Thoracic aorta (tissue), 2 donors: ENCODE results near the gene OSBPL3. TPM values are rescaled to one million over a fixed set of nuclear protein-coding genes. Genes with fewer than 3 reads are reported as not detected.

Experiments used
- ATAC-seq: fragments of 150-250 bp; one replicate; pipeline ENCODE4 v1.8.0; 2017; ENCODE audit warnings: low read depth; ENCODE audit not compliant: insufficient number of reproducible peaks, low FRiP score
- DNase-seq: peaks from one replicate; pipeline ENCODE4 v3.0.0-alpha.2; 2020; ENCODE audit warnings: low spot score
- H3K27ac ChIP-seq, 2 donors: fragments of 200-600 bp; sonication (generic); 1 replicate in 1 of 2; 2 replicates in 1 of 2; pipeline ENCODE4 v1.5.1; 2016; ENCODE audit warnings: mild to moderate bottlenecking in 2 of 2, moderate library complexity in 2 of 2
- H3K27me3 ChIP-seq: fragments of 200-600 bp; sonication (generic); replicated peaks from 2 replicates; pipeline ENCODE4 v1.6.0; 2016; ENCODE audit warnings: mild to moderate bottlenecking; ENCODE audit not compliant: insufficient read depth
- H3K36me3 ChIP-seq: fragments of 200-600 bp; sonication (generic); one replicate; pipeline ENCODE4 v1.5.1; 2016
- H3K4me1 ChIP-seq, 2 donors: fragments of 200-600 bp; sonication (generic); 1 replicate in 1 of 2; 2 replicates in 1 of 2; pipeline versions ENCODE4 v1.5.1 to v1.6.0; 2016; ENCODE audit warnings: low read depth in 2 of 2, mild to moderate bottlenecking in 1 of 2; ENCODE audit not compliant: control insufficient read depth in 1 of 2
- H3K4me3 ChIP-seq: fragments of 200-600 bp; sonication (generic); 2 replicates; pipeline ENCODE4 v1.5.1; 2016; ENCODE audit warnings: mild to moderate bottlenecking
- H3K9me3 ChIP-seq: fragments of 200-600 bp; sonication (generic); 2 replicates; pipeline ENCODE4 v1.5.1; 2016
- CTCF ChIP-seq: fragments of 200-600 bp; sonication (generic); IDR thresholded peaks from one replicate; pipeline ENCODE4 v1.5.1; 2019; ENCODE audit warnings: antibody characterized with exemption
- total RNA-seq, 2 donors: library from RNA; depleted of rRNA; stranded (reverse); fragments of >200 nt; gene quantifications; one replicate each; pipeline versions ENCODE4 v1.1.0 to v1.2.3, GENCODE V29; 2016

The OSBPL3 gene
- total RNA-seq, 2 donors from 2014 or later = 5.5 to 7.9 TPM

- TF ChIP-seq CTCF = no peak
- Histone ChIP-seq H3K4me1 (no peaks in the 10 kb centered on the region), H3K9me3 (no peaks in the 10 kb centered on the region), H3K36me3 (no peaks in the 10 kb centered on the region), H3K27me3 (no peaks in the 10 kb centered on the region), H3K27ac (no peak overlapping the region), H3K4me3 (no peak overlapping the region)
- no peak for ATAC-seq
- no peak for DNase-seq
Observed at GRCh38 chr7:25007668-25008067, 27.7 kb upstream of the OSBPL3 start.

GRCh38 chr7:25006276-25006675, 26.3 kb upstream of the OSBPL3 start:
- no peaks in the 10 kb centered on the region for H3K27me3 ChIP-seq
- DNase-seq = no peak

GRCh38 chr7:25005658-25006057, 25.7 kb upstream of the OSBPL3 start:
- Histone ChIP-seq H3K4me1 (no peaks in the 10 kb centered on the region), H3K9me3 (no peaks in the 10 kb centered on the region), H3K36me3 (no peaks in the 10 kb centered on the region), H3K27ac (no peak overlapping the region), H3K27me3 (no peaks in the 10 kb centered on the region), H3K4me3 (no peak overlapping the region)
- TF ChIP-seq CTCF = no peak
- DNase-seq = no peak
- ATAC-seq = no peak

More at GRCh38 chr7:25006276-25006675, 26.3 kb upstream of the OSBPL3 start:
- no peak overlapping the region for H3K27ac ChIP-seq
- ATAC-seq = no peak
- H3K4me3 ChIP-seq = no peak overlapping the region
- TF ChIP-seq CTCF = no peak
- H3K4me1 ChIP-seq = no peaks in the 10 kb centered on the region
- H3K9me3 ChIP-seq = no peaks in the 10 kb centered on the region
- H3K36me3 ChIP-seq = no peaks in the 10 kb centered on the region

- no peaks in the 10 kb centered on the region for H3K9me3 ChIP-seq
- ATAC-seq = no peak
- no peak overlapping the region for H3K27ac ChIP-seq
- no peak for TF ChIP-seq CTCF
- no peak for DNase-seq
- no peak overlapping the region for H3K4me3 ChIP-seq
- H3K27me3 ChIP-seq = no peaks in the 10 kb centered on the region
- H3K4me1 ChIP-seq = no peaks in the 10 kb centered on the region
- no peaks in the 10 kb centered on the region for H3K36me3 ChIP-seq
Observed at GRCh38 chr7:25002786-25003185, 22.8 kb upstream of the OSBPL3 start.

GRCh38 chr7:24995466-24995865, 15.5 kb upstream of the OSBPL3 start:
- TF ChIP-seq CTCF = no peak
- no peak for ATAC-seq
- no peaks in the 10 kb centered on the region for H3K4me1 ChIP-seq
- H3K4me3 ChIP-seq = no peak overlapping the region
- no peaks in the 10 kb centered on the region for H3K9me3 ChIP-seq
- H3K27ac ChIP-seq = no peak overlapping the region
- no peak for DNase-seq
- H3K27me3 ChIP-seq = no peaks in the 10 kb centered on the region
- no peaks in the 10 kb centered on the region for H3K36me3 ChIP-seq
